Gastroesophageal sphincter (tissue), 4 donors: ENCODE results near the gene ST6GALNAC3. TPM values are rescaled to one million over a fixed set of nuclear protein-coding genes. Genes with fewer than 3 reads are reported as not detected.
A peak's percentile ranks its signal among the peaks of the same experiment; 100 is the strongest.

Experiments used
- ATAC-seq: fragments of 150-250 bp; one replicate; pipeline ENCODE4 v1.9.1; 2016; ENCODE audit warnings: mild to moderate bottlenecking, moderate library complexity
- H3K27ac ChIP-seq, 4 donors: fragments of 200-600 bp; sonication (generic) in 3 of 4; 1 replicate in 3 of 4; 2 replicates in 1 of 4; pipeline ENCODE4 v1.5.1; 2016 to 2019
- H3K27me3 ChIP-seq: fragments of 200-600 bp; sonication (generic); one replicate; pipeline ENCODE4 v1.5.1; 2019
- H3K36me3 ChIP-seq, 2 donors: fragments of 200-600 bp; sonication (generic); one replicate each; pipeline ENCODE4 v1.5.1; 2019; ENCODE audit warnings: control low read depth in 1 of 2
- H3K4me1 ChIP-seq, 3 donors: fragments of 200-600 bp; sonication (generic); 1 replicate in 2 of 3; 2 replicates in 1 of 3; pipeline ENCODE4 v1.5.1; 2016 to 2019; ENCODE audit warnings: control low read depth in 2 of 3
- H3K4me3 ChIP-seq, 2 donors: fragments of 200-600 bp; sonication (generic); one replicate each; pipeline ENCODE4 v1.5.1; 2019; ENCODE audit warnings: mild to moderate bottlenecking in 1 of 2, moderate library complexity in 1 of 2
- H3K9me3 ChIP-seq, 3 donors: fragments of 200-600 bp; sonication (generic); one replicate each; pipeline ENCODE4 v1.5.1; 2017 to 2019; ENCODE audit warnings: control low read depth in 2 of 3
- CTCF ChIP-seq, 4 experiments: fragments of 200-600 bp in 2 of 4; fragments of 450-650 bp in 2 of 4; sonication (generic) in 1 of 4; IDR thresholded peaks; one replicate each; pipeline ENCODE4 v1.5.1; 2017 to 2019; ENCODE audit warnings: antibody characterized with exemption in 4 of 4, mild to moderate bottlenecking in 2 of 4, moderate library complexity in 2 of 4
- EP300 ChIP-seq: sonication (generic); formaldehyde crosslinking; IDR thresholded peaks from one replicate; pipeline ENCODE4 v1.6.1; 2017; ENCODE audit warnings: antibody characterized with exemption, mild to moderate bottlenecking
- POLR2A ChIP-seq, 2 donors: fragments of 450-650 bp; IDR thresholded peaks; one replicate each; pipeline ENCODE4 v1.6.1; 2017; ENCODE audit warnings: antibody characterized with exemption in 2 of 2, mild to moderate bottlenecking in 2 of 2, moderate library complexity in 1 of 2
- POLR2AphosphoS5 ChIP-seq: sonication (generic); formaldehyde crosslinking; IDR thresholded peaks from one replicate; pipeline ENCODE4 v1.6.1; 2017; ENCODE audit warnings: antibody characterized with exemption
- WGBS, 2 donors: methylation state at CpG; one replicate each; pipeline ENCODE4 v1.1.5; 2018; ENCODE audit warnings: low coverage in 1 of 2; 5-methylcytosine and 5-hydroxymethylcytosine counted together
- total RNA-seq, 4 donors: library from RNA; depleted of rRNA; stranded (reverse); fragments of >200 nt; gene quantifications; one replicate each; pipeline ENCODE4 v1.1.0, GENCODE V29; 2016

The ST6GALNAC3 gene
- total RNA-seq, 4 donors from 2014 or later = 2.8 to 10.6 (median 3.3) TPM

DNA sequence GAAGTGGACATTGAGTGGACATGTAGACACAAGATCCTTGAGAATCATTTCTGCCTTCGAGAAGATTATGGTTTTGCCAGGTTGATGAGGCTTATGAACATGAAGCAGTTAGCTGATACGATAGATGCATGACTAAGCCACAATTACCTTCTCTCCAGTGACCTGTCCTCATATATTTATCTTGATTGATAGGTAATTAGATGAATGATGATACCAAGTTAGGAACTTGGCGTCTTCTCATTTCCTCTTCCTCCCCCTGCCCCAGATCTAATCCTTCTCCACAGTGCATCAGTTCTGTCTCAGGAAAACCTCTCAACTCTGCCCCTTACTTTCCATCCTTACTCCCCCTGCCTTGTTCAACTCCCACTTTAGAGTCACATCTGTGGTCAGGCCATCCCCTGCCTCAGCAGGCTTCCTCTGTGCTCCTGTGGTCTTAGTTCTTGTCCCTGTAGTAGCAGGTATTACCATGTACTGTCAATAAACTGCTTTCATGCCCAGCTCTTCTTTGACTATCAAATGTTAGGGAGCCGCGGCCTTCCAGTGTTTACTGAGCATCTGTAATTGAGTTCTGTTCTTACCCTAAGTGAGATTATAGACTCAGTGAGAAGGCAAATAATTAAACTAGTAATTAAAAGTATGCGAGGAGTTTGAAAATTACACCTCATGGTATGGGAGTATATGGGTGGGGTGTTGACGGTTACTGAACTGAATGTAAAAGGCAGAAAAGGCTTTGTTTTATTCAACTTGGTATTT is 5.1 kb downstream of the ST6GALNAC3 start:
- Histone ChIP-seq H3K27me3 (no peaks in the 10 kb centered on the region), H3K27ac (no peak overlapping the region), H3K9me3 (no peaks in the 10 kb centered on the region), H3K4me3 (no peak overlapping the region), H3K4me1 (peaks cover 0 to 22% (median 0%) of the 10 kb centered on the region in 3 donors), H3K36me3 (no peaks in the 10 kb centered on the region)
- WGBS, 2 donors = 88 to 93% methylated on average over 4 to 7 of the region's 7 CpGs
- TF ChIP-seq POLR2A (IDR thresholded peaks at IDR 0.05) (no peak), EP300 (no peak), POLR2AphosphoS5 (no peak), CTCF (IDR thresholded peaks at IDR 0.05) (no peak)
- no peak for ATAC-seq

DNA sequence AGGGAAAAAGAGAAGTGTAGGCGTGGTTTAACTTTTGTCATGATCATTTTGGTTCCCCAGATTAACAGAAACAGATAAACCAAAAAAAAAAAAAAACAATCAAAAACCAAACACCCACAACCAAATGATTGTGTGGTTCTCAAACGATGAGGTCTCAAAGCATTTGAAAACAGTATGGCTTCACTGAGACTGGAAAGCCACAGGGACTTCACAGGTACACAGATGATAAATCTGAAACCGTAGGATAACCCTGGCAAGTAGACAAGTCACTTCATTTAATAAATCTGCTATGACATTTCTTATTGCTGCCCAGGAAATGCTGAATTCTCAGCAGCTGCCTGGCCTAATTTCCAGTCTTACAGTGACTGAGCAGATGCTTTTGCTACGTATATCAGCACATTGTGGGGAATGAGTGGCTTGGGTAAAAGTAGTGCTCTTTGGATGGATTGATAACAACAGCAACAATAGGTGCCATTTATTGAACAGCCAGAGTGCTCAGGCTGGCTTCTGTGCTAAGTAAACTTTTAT is 6.1 kb downstream of the ST6GALNAC3 start:
- Histone ChIP-seq H3K27me3 (no peaks in the 10 kb centered on the region), H3K27ac (no peak overlapping the region), H3K4me3 (no peak overlapping the region), H3K36me3 (no peaks in the 10 kb centered on the region), H3K4me1 (peaks cover 0 to 13% (median 0%) of the 10 kb centered on the region in 3 donors), H3K9me3 (no peaks in the 10 kb centered on the region)
- no peak for ATAC-seq
- TF ChIP-seq POLR2AphosphoS5 = peak; percentile 39
- TF ChIP-seq POLR2A (IDR thresholded peaks at IDR 0.05) = no peak
- 25 to 33% methylated on average over 2 to 4 of the region's 4 CpGs for WGBS, 2 donors

DNA sequence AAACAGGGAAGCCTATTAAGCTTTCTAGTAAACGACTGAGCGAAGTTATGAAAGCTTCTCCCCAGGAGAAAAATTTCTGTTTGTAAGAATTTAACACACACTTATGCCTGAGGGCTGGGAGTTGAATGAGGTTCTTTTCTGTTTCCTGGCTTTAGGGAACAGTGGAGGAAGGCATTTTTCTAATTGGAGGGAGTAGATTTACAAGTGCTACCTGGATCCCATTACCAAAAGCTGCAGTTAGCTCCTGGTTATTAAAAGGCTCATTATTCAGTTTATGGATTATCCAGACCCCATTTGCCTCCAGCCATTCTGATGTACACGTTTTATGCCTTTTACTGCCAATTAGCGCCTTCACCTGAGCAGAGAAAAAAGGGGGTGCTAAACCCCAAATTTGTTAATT is 7.5 kb downstream of the ST6GALNAC3 start:
- Histone ChIP-seq H3K9me3 (no peaks in the 10 kb centered on the region), H3K4me1 (peaks cover 0 to 19% (median 0%) of the 10 kb centered on the region in 3 donors), H3K27ac (no peak overlapping the region), H3K27me3 (no peaks in the 10 kb centered on the region), H3K4me3 (no peak overlapping the region), H3K36me3 (no peaks in the 10 kb centered on the region)
- TF ChIP-seq EP300 (no peak), CTCF (IDR thresholded peaks at IDR 0.05) (no peak)
- ATAC-seq = no peak
- WGBS, 2 donors = 85 to 94% methylated on average over 2 to 4 of the region's 4 CpGs

- no peaks in the 10 kb centered on the region for H3K36me3 ChIP-seq
- H3K27me3 ChIP-seq = no peaks in the 10 kb centered on the region
- no peak for ATAC-seq
- no peak overlapping the region for H3K4me3 ChIP-seq
- no peak for TF ChIP-seq POLR2AphosphoS5
- no peak for TF ChIP-seq POLR2A (IDR thresholded peaks at IDR 0.05)
- no peak for TF ChIP-seq CTCF (IDR thresholded peaks at IDR 0.05)
- no peak for TF ChIP-seq EP300
- WGBS, 2 donors = 70 to 88% methylated on average over 4 to 10 of the region's 10 CpGs
- peaks cover 0 to 22% (median 0%) of the 10 kb centered on the region in 3 donors for H3K4me1 ChIP-seq
- no peaks in the 10 kb centered on the region for H3K9me3 ChIP-seq
- H3K27ac ChIP-seq = no peak overlapping the region
Observed at GRCh38 chr1:76083189-76083588, 8.6 kb downstream of the ST6GALNAC3 start.

- Histone ChIP-seq H3K4me1 (peaks cover 0 to 22% (median 0%) of the 10 kb centered on the region in 3 donors), H3K36me3 (no peaks in the 10 kb centered on the region), H3K27ac (no peak overlapping the region), H3K27me3 (no peaks in the 10 kb centered on the region), H3K9me3 (no peaks in the 10 kb centered on the region), H3K4me3 (no peak overlapping the region)
- no peak for ATAC-seq
- 62 to 74% methylated on average over 2 of the region's 4 CpGs for WGBS, 2 donors
- TF ChIP-seq CTCF (IDR thresholded peaks at IDR 0.05) = no peak
- no peak for TF ChIP-seq POLR2A (IDR thresholded peaks at IDR 0.05)
- TF ChIP-seq POLR2AphosphoS5 = no peak
- no peak for TF ChIP-seq EP300
Observed at GRCh38 chr1:76084029-76084627, 9.6 kb downstream of the ST6GALNAC3 start.
